ENCODE results near the gene PRRG1. TPM values are rescaled to one million over a fixed set of nuclear protein-coding genes. Genes with fewer than 3 reads are reported as not detected.

PRRG1 gene
- polyA plus RNA-seq, 1 of the 3 experiments (the other 2 are of a cell fraction): 3.0 TPM

DNA sequence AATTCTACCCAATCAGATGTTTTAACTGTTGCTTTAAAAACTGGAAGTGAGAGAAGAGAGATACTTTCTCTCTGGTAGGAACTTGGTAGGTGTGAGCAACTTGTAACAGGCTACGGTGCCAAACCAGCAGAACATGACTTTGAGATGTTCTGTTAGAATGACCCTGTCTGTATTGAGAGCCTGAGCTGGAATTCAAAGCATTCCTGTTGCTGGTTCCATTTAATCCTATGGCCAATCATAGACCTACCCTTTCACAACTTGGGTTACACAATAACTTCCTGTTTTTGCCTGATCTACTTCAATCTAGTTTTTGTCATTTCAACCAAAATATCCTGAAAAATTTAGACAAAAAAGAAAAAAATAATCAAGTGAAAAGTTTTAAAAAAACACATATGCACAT lies 1.7 kb upstream of the PRRG1 start:
- Histone ChIP-seq H3K9me2 (peaks cover 6% of the 10 kb centered on the region; the same call in 1 of the 2 replicates), H3K4me2 (no peak overlapping the region), H4K20me1 (ENCODE audit: insufficient read depth) (no peaks in the 10 kb centered on the region), H2AFZ (ENCODE audit: low read depth) (no peak overlapping the region), H3K4me1 (ENCODE audit: control insufficient read depth in 1 of 2, insufficient read depth in 2 of 2, low read depth in 1 of 2, low read length in 1 of 2) (peaks cover 0 to 3% of the 10 kb centered on the region in 2 experiments; a peak in 1 of 4 replicates), H3K9me3 (no peaks in the 10 kb centered on the region), H3K79me2 (ENCODE audit: insufficient read depth) (peaks cover 11% of the 10 kb centered on the region; the same call in 1 of the 2 replicates), H3K9ac (no peak overlapping the region), H3K27ac (ENCODE audit: low read depth in 2 of 2, low read length in 1 of 2) (no peak overlapping the region), H3F3A (replicated peaks; ENCODE audit: insufficient read depth) (no peaks in the 10 kb centered on the region), H3K27me3 (ENCODE audit: insufficient read depth) (no peaks in the 10 kb centered on the region), H3K36me3 (replicated peaks in 1 of 2; ENCODE audit: control insufficient read depth in 1 of 2, insufficient read depth in 2 of 2, low read length in 1 of 2) (no peaks in the 10 kb centered on the region), H3K4me3 (ENCODE audit: low read depth in 2 of 2, low read length in 1 of 2) (no peak overlapping the region)
- no peak for DNase-seq
- 11% methylated on average over 1 of the region's 1 CpG for WGBS (ENCODE audit: low lambda C conversion rate)
- TF ChIP-seq RCOR1 (IDR thresholded peaks at IDR 0.05; ENCODE audit: low read length) (no peak), RFX5 (IDR thresholded peaks at IDR 0.05; ENCODE audit: low read length) (no peak), JUND (IDR thresholded peaks at IDR 0.05) (no peak), MEF2A (IDR thresholded peaks at IDR 0.05; ENCODE audit: borderline replicate concordance, low read depth) (no peak), MXI1 (IDR thresholded peaks at IDR 0.05; ENCODE audit: low read depth, low read length) (no peak), SIN3A (IDR thresholded peaks at IDR 0.05; ENCODE audit: borderline replicate concordance, low read depth, low read length) (no peak), RXRA (IDR thresholded peaks at IDR 0.05; ENCODE audit: borderline replicate concordance, low read depth) (no peak), SMC3 (IDR thresholded peaks at IDR 0.05; ENCODE audit: low read depth, low read length) (no peak)
- TF ChIP-seq, protein P1, sequence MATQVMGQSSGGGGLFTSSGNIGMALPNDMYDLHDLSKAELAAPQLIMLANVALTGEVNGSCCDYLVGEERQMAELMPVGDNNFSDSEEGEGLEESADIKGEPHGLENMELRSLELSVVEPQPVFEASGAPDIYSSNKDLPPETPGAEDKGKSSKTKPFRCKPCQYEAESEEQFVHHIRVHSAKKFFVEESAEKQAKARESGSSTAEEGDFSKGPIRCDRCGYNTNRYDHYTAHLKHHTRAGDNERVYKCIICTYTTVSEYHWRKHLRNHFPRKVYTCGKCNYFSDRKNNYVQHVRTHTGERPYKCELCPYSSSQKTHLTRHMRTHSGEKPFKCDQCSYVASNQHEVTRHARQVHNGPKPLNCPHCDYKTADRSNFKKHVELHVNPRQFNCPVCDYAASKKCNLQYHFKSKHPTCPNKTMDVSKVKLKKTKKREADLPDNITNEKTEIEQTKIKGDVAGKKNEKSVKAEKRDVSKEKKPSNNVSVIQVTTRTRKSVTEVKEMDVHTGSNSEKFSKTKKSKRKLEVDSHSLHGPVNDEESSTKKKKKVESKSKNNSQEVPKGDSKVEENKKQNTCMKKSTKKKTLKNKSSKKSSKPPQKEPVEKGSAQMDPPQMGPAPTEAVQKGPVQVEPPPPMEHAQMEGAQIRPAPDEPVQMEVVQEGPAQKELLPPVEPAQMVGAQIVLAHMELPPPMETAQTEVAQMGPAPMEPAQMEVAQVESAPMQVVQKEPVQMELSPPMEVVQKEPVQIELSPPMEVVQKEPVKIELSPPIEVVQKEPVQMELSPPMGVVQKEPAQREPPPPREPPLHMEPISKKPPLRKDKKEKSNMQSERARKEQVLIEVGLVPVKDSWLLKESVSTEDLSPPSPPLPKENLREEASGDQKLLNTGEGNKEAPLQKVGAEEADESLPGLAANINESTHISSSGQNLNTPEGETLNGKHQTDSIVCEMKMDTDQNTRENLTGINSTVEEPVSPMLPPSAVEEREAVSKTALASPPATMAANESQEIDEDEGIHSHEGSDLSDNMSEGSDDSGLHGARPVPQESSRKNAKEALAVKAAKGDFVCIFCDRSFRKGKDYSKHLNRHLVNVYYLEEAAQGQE (IDR thresholded peaks at IDR 0.05; ENCODE audit: low read depth, low read length): no peak
- CTCF ChIA-PET: no interaction called here
- POLR2A ChIA-PET: no interaction called here

DNA sequence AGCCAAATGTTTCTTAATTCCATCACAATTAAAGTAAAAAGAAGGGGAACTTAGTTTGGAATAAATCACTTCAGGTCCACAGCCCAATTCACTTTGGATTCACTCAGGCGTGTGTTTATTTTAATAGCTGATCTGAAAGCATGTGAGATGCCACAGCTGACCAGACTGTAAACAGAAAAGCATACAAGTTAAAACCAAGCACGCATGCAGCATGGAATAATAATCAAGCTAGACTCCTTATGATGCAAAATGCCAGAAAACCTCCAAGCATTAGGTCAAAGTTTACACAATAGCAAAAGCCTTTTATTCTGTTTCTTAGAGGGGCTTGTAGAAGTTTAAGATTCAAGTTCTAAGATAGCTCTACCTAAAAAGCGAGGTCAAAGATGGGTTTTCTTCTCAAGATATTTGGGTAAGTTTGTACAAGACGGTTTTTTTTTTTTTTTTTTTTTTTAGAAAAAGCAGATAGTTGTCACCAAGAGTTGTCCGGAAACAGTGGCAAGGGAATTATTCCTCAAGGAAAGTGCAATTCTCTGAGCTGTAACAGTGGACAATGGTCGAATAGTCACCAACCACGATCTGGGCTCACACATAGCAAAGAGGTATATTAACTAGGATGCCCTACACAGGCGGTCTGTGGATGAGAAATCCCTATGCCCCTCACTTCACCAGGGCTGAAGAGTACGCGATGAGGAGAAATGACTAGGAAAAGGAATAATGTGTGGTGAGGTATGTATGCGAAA lies 763 bp upstream of the PRRG1 start:
- H3K79me2 ChIP-seq (ENCODE audit: insufficient read depth): peaks cover 11% of the 10 kb centered on the region
- no peak overlapping the region for H3K9ac ChIP-seq
- H3K4me3 ChIP-seq (ENCODE audit: low read depth in 2 of 2, low read length in 1 of 2): peak overlapping the region; percentile 40 to 53; a peak in 2 of 4 replicates
- H3K4me1 ChIP-seq (ENCODE audit: control insufficient read depth in 1 of 2, insufficient read depth in 2 of 2, low read depth in 1 of 2, low read length in 1 of 2): peaks cover 0 to 3% of the 10 kb centered on the region in 2 experiments; a peak in 1 of 4 replicates
- ChIA-PET POLR2A (no interaction called here), CTCF (no interaction called here)
- no peaks in the 10 kb centered on the region for H3K36me3 ChIP-seq (replicated peaks in 1 of 2; ENCODE audit: control insufficient read depth in 1 of 2, insufficient read depth in 2 of 2, low read length in 1 of 2)
- H4K20me1 ChIP-seq (ENCODE audit: insufficient read depth): no peaks in the 10 kb centered on the region
- H3K9me2 ChIP-seq: peaks cover 6% of the 10 kb centered on the region; the same call in 1 of the 2 replicates
- no peak overlapping the region for H3K27ac ChIP-seq (ENCODE audit: low read depth in 2 of 2, low read length in 1 of 2)
- no peaks in the 10 kb centered on the region for H3K9me3 ChIP-seq
- no peak for DNase-seq
- WGBS (ENCODE audit: low lambda C conversion rate): 24% methylated on average over 11 of the region's 11 CpGs
- peak overlapping the region; percentile 82 for H3K4me2 ChIP-seq
- 0 out of 2 replicates have a peak overlapping the region, but pooled peaks have one; percentile 22 for H2AFZ ChIP-seq (ENCODE audit: low read depth)
- TF ChIP-seq YY1 (IDR thresholded peaks at IDR 0.05; ENCODE audit: low read depth) (no peak), JUND (IDR thresholded peaks at IDR 0.05) (no peak), RFX5 (IDR thresholded peaks at IDR 0.05; ENCODE audit: low read length) (no peak), FOXM1 (IDR thresholded peaks at IDR 0.05; ENCODE audit: low read depth) (no peak), RCOR1 (IDR thresholded peaks at IDR 0.05; ENCODE audit: low read length) (no peak), TCF12 (IDR thresholded peaks at IDR 0.05) (no peak), SMC3 (IDR thresholded peaks at IDR 0.05; ENCODE audit: low read depth, low read length) (no peak), EZH2phosphoT487 (IDR thresholded peaks at IDR 0.05; ENCODE audit: borderline replicate concordance, low read depth) (no peak)
- no peaks in the 10 kb centered on the region for H3K27me3 ChIP-seq (ENCODE audit: insufficient read depth)
- no peaks in the 10 kb centered on the region for H3F3A ChIP-seq (replicated peaks; ENCODE audit: insufficient read depth)
